ENCODE results near the gene OR13C9.

DNA sequence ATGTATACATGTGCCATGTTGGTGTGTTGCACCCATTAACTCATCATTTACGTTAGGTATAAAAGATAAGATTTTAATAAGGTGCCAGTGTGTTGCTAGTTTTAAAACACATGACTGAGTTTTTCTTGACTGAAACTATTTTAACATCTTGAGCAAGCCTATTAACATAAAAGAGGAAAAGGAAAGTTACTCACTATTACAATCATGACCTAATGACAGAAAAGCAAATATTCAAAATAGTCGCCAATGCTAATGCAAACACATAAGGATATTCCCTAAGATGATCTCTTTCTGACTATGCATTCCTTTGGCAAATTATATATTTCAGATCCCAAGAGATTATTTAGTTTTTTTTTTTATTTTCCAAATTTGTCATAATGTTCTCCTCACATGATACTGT lies 6.8 kb downstream of the OR13C9 start:
- TF ChIP-seq POLR2A (IDR thresholded peaks at IDR 0.05; ENCODE audit: low read depth, low read length): no peak
- TF ChIP-seq, protein P1, sequence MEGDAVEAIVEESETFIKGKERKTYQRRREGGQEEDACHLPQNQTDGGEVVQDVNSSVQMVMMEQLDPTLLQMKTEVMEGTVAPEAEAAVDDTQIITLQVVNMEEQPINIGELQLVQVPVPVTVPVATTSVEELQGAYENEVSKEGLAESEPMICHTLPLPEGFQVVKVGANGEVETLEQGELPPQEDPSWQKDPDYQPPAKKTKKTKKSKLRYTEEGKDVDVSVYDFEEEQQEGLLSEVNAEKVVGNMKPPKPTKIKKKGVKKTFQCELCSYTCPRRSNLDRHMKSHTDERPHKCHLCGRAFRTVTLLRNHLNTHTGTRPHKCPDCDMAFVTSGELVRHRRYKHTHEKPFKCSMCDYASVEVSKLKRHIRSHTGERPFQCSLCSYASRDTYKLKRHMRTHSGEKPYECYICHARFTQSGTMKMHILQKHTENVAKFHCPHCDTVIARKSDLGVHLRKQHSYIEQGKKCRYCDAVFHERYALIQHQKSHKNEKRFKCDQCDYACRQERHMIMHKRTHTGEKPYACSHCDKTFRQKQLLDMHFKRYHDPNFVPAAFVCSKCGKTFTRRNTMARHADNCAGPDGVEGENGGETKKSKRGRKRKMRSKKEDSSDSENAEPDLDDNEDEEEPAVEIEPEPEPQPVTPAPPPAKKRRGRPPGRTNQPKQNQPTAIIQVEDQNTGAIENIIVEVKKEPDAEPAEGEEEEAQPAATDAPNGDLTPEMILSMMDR (IDR thresholded peaks at IDR 0.05 in 2 of 3, conservative IDR thresholded peaks at IDR 0.05 in 1 of 3; ENCODE audit: control insufficient read depth in 2 of 3, extremely low read depth in 1 of 3, insufficient read depth in 1 of 3, low read depth in 3 of 3, low read length in 3 of 3): no peak
- TF ChIP-seq ETV6 (conservative IDR thresholded peaks at IDR 0.05 in 1 of 2, IDR thresholded peaks at IDR 0.05 in 1 of 2; ENCODE audit: borderline replicate concordance in 1 of 2, low read depth in 1 of 2): no peak
- no peak for TF ChIP-seq NRF1 (conservative IDR thresholded peaks at IDR 0.05; ENCODE audit: low read depth, low read length)
- no peak for TF ChIP-seq EZH2 (IDR thresholded peaks at IDR 0.05; ENCODE audit: borderline replicate concordance, control insufficient read depth, low read depth, low read length)
- TF ChIP-seq SIX5 (IDR thresholded peaks at IDR 0.05; ENCODE audit: low read depth, low read length, severe bottlenecking): no peak
- TF ChIP-seq NFIC (IDR thresholded peaks at IDR 0.05; ENCODE audit: low read depth, low read length): no peak
- no peak for TF ChIP-seq SMC3 (IDR thresholded peaks at IDR 0.05; ENCODE audit: borderline replicate concordance, low read length)
- TF ChIP-seq, protein P2, sequence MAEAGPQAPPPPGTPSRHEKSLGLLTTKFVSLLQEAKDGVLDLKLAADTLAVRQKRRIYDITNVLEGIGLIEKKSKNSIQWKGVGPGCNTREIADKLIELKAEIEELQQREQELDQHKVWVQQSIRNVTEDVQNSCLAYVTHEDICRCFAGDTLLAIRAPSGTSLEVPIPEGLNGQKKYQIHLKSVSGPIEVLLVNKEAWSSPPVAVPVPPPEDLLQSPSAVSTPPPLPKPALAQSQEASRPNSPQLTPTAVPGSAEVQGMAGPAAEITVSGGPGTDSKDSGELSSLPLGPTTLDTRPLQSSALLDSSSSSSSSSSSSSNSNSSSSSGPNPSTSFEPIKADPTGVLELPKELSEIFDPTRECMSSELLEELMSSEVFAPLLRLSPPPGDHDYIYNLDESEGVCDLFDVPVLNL (IDR thresholded peaks at IDR 0.05; ENCODE audit: low read depth, low read length): no peak
- TF ChIP-seq GATAD2B (conservative IDR thresholded peaks at IDR 0.05; ENCODE audit: low read depth): no peak
- TF ChIP-seq SRF (IDR thresholded peaks at IDR 0.05; ENCODE audit: low read depth in 2 of 2, low read length in 2 of 2): no peak
- no peak for TF ChIP-seq TAF1 (IDR thresholded peaks at IDR 0.05; ENCODE audit: borderline replicate concordance, low read depth, low read length)
- TF ChIP-seq, protein P3, sequence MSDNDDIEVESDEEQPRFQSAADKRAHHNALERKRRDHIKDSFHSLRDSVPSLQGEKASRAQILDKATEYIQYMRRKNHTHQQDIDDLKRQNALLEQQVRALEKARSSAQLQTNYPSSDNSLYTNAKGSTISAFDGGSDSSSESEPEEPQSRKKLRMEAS (IDR thresholded peaks at IDR 0.05; ENCODE audit: low read depth, low read length): no peak

All from GM12878 (cell line).